Endothelial cell of umbilical vein (primary cell): ENCODE data around the gene ERLEC1. TPM values are rescaled to one million over a fixed set of nuclear protein-coding genes. Genes with fewer than 3 reads are reported as not detected.

ENCODE experiments used
- BruUV-seq: library from RNA; stranded (reverse); fragments of 400-500 nt; replicated peaks from 2 replicates; lab custom pipeline; 2021; lab: Mats Ljungman, UMichigan
- CTCF ChIA-PET: fragments of 300-600, 350-600 bp; sonication (Branson Sonifier 250); formaldehyde crosslinking; loops from one replicate; lab custom pipeline; 2021; ENCODE audit warnings: antibody characterized with exemption, inconsistent platforms; lab: Charles Lee
- POLR2A ChIA-PET: fragments of 300-600, 350-600 bp; sonication (Branson Sonifier 250); formaldehyde crosslinking; loops from one replicate; lab custom pipeline; 2021; ENCODE audit warnings: antibody characterized with exemption, inconsistent platforms; lab: Charles Lee
- DNase-seq: peaks from one replicate; pipeline ENCODE4 v3.0.0-alpha.2; 2011; ENCODE audit warnings: low read depth, low spot score
- FAIRE-seq: peaks from 2 replicates; lab custom pipeline; 2011; peaks lifted over from hg19 to GRCh38; lab: Jason Lieb, UNC
- H2AFZ ChIP-seq: 2 replicates; pipeline ENCODE4 v1.6.0; 2012; ENCODE audit warnings: low read depth, low read length, control low read depth, inconsistent platforms
- H3K27ac ChIP-seq: 2 replicates; pipeline ENCODE4 v1.5.1; 2011; ENCODE audit warnings: low read depth, mild to moderate bottlenecking, control low read depth, low read length, moderate library complexity; ENCODE audit not compliant: insufficient read depth
- H3K27me3 ChIP-seq, 2 experiments: 2 replicates each; pipeline versions ENCODE4 v1.6.0 to v1.6.1; 2011; ENCODE audit warnings: low read length in 2 of 2, mixed read lengths in 1 of 2; ENCODE audit not compliant: control insufficient read depth in 2 of 2, insufficient read depth in 2 of 2
- H3K36me3 ChIP-seq, 2 experiments: 2 replicates in 1 of 2; 3 replicates in 1 of 2; pipeline ENCODE4 v1.5.1; 2011; ENCODE audit warnings: low read length in 2 of 2, mild to moderate bottlenecking in 1 of 2, moderate library complexity in 1 of 2; ENCODE audit not compliant: control insufficient read depth in 2 of 2, insufficient read depth in 2 of 2; ENCODE audit errors: extremely low read depth in 1 of 2
- H3K4me1 ChIP-seq: 3 replicates; pipeline ENCODE4 v1.5.1; 2011; ENCODE audit warnings: mild to moderate bottlenecking, low read length; ENCODE audit not compliant: control insufficient read depth, insufficient read depth; ENCODE audit errors: extremely low read depth
- H3K4me2 ChIP-seq: 2 replicates; pipeline ENCODE4 v1.6.1; 2011; ENCODE audit warnings: low read length, control low read depth, mixed read lengths; ENCODE audit not compliant: insufficient read depth
- H3K4me3 ChIP-seq, 3 experiments: fragments of 200-600 bp in 1 of 3; sonication (generic), shearing (Covaris generic) in 1 of 3; replicated peaks in 1 of 3; 2 replicates each; pipeline ENCODE4 v1.5.1; 2011 to 2016; ENCODE audit warnings: control low read depth in 3 of 3, low read length in 3 of 3, mild to moderate bottlenecking in 2 of 3, inconsistent platforms in 1 of 3, low read depth in 1 of 3, moderate library complexity in 1 of 3; ENCODE audit not compliant: insufficient read depth in 1 of 3
- H3K79me2 ChIP-seq: 2 replicates; pipeline ENCODE4 v1.6.0; 2012; ENCODE audit warnings: low read length, inconsistent platforms; ENCODE audit not compliant: control insufficient read depth, insufficient read depth
- H3K9ac ChIP-seq: replicated peaks from 2 replicates; pipeline ENCODE3; 2011; ENCODE audit warnings: low read length, control low read depth; ENCODE audit not compliant: insufficient read depth; ENCODE audit errors: extremely low read depth
- H3K9me1 ChIP-seq: replicated peaks from 3 replicates; pipeline ENCODE4 v1.6.0; 2011; ENCODE audit warnings: mild to moderate bottlenecking, low read length; ENCODE audit not compliant: control insufficient read depth, insufficient read depth; ENCODE audit errors: extremely low read depth
- H3K9me3 ChIP-seq: replicated peaks from 2 replicates; pipeline ENCODE4 v1.5.1; 2012; ENCODE audit warnings: low read length, inconsistent platforms; ENCODE audit not compliant: control insufficient read depth, insufficient read depth
- H4K20me1 ChIP-seq: replicated peaks from 2 replicates; pipeline ENCODE3; 2011; ENCODE audit warnings: mild to moderate bottlenecking, low read length; ENCODE audit not compliant: control insufficient read depth, insufficient read depth; ENCODE audit errors: extremely low read depth
- EZH2 ChIP-seq: IDR thresholded peaks from 2 replicates; pipeline ENCODE4 v1.6.1; 2012; ENCODE audit warnings: borderline replicate concordance, low read depth, mild to moderate bottlenecking, moderate library complexity, low read length, inconsistent platforms; ENCODE audit not compliant: severe bottlenecking
- FOS ChIP-seq: IDR thresholded peaks from 2 replicates; pipeline ENCODE4 v1.6.1; 2011; ENCODE audit warnings: mild to moderate bottlenecking, low read length, moderate library complexity, borderline replicate concordance; ENCODE audit not compliant: insufficient read depth
- GATA2 ChIP-seq: IDR thresholded peaks from 2 replicates; pipeline ENCODE4 v1.7.0; 2011; ENCODE audit warnings: low read depth, mild to moderate bottlenecking, moderate library complexity, mixed read lengths, low read length; ENCODE audit not compliant: insufficient read length, insufficient read depth
- JUN ChIP-seq: IDR thresholded peaks from 2 replicates; pipeline ENCODE4 v1.6.1; 2011; ENCODE audit warnings: borderline replicate concordance, low read depth; ENCODE audit not compliant: insufficient read length, insufficient read depth
- MYC ChIP-seq: IDR thresholded peaks from one replicate; pipeline ENCODE4 v1.6.1; 2011; ENCODE audit warnings: mild to moderate bottlenecking, low read depth, low read length
- POLR2A ChIP-seq: IDR thresholded peaks from 2 replicates; pipeline ENCODE4 v1.6.1; 2012; ENCODE audit warnings: low read depth, mild to moderate bottlenecking, control low read depth, low read length
- POLR2AphosphoS5 ChIP-seq: IDR thresholded peaks from 2 replicates; pipeline ENCODE4 v1.6.1; 2012; ENCODE audit warnings: low read depth, mild to moderate bottlenecking, control low read depth, low read length, moderate library complexity; ENCODE audit not compliant: insufficient read depth
- dilution Hi-C: fragments of 300-500 bp; cut with MboI; formaldehyde crosslinking; loops from one replicate; pipeline ENCODE4 v1.15.0; 2019; ENCODE audit warnings: low sequenced_read_pairs; ENCODE audit not compliant: extremely low pct_ligation_motif_present
- intact Hi-C: fragments of 100-400 bp; cut with micrococcal nuclease; formaldehyde crosslinking; loops from one replicate; pipeline ENCODE4 v1.10.0; 2022
- polyA plus RNA-seq, 4 experiments: library from polyadenylated mRNA; depleted of rRNA in 3 of 4; stranded (reverse) in 3 of 4; unstranded in 1 of 4; fragments of >200 nt; gene quantifications; 2 replicates each; pipeline versions ENCODE4 v1.2.1 to v1.2.3, GENCODE V29; 2011 to 2012; ENCODE audit warnings: missing spikeins in 1 of 4
- total RNA-seq: library from RNA; stranded (reverse); gene quantifications from 2 replicates; pipeline ENCODE4 v1.2.3, GENCODE V29; 2021
- TF ChIP-seq, protein P1 (sequence below), 2 donors: IDR thresholded peaks; 1 replicate in 1 of 2; 2 replicates in 1 of 2; pipeline ENCODE4 v1.5.1; 2011; ENCODE audit warnings: low read length in 2 of 2, mild to moderate bottlenecking in 2 of 2, moderate library complexity in 2 of 2, control low read depth in 1 of 2, inconsistent platforms in 1 of 2, low read depth in 1 of 2; ENCODE audit not compliant: insufficient read depth in 1 of 2; ENCODE audit errors: extremely low read depth in 1 of 2
- TF ChIP-seq, protein P2 (sequence below): IDR thresholded peaks from 2 replicates; pipeline ENCODE4 v1.6.1; 2011; ENCODE audit not compliant: insufficient read depth, insufficient read length

ERLEC1 gene
- total and polyA plus RNA-seq, 2 donors (not counting 3 experiments of a cell fraction or from before 2014, with no cell fraction given), result 23.1 to 37.6 TPM

DNA sequence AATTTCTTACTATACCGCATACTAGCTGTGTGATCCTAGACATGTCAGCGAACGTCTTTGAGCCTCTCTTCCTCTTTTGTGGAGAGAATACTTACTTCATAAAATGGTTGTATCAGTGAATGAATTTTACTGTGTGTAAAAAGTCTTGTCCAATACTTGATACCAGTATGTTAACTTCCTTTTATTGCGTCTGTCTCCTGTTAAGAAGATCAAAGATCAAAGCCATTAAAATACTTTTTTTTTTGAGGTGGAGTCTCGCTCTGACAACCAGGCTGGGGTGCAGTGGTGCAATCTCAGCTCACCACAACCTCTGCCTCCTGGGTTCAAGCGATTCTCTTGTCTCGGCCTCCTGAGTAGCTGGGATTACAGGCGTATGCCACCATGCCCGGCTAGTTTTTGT lies 33.2 kb downstream of the ERLEC1 start:
- dilution Hi-C loops, result no loop called here
- Histone ChIP-seq H3K9me1 (no peaks in the 10 kb centered on the region), H3K9ac (no peak overlapping the region), H3K4me3 (no peak overlapping the region), H3K4me1 (no peaks in the 10 kb centered on the region), H3K79me2 (no peaks in the 10 kb centered on the region), H3K4me2 (no peak overlapping the region), H3K27ac (no peak overlapping the region), H3K36me3 (peaks cover 7% of the 10 kb centered on the region in 2 experiments), H2AFZ (no peak overlapping the region), H4K20me1 (no peaks in the 10 kb centered on the region), H3K9me3 (no peaks in the 10 kb centered on the region), H3K27me3 (no peaks in the 10 kb centered on the region)
- intact Hi-C loops, result no loop called here
- TF ChIP-seq GATA2 (no peak), FOS (no peak), POLR2A (no peak), MYC (no peak), JUN (no peak), POLR2AphosphoS5 (no peak), EZH2 (no peak)
- TF ChIP-seq, protein P1, sequence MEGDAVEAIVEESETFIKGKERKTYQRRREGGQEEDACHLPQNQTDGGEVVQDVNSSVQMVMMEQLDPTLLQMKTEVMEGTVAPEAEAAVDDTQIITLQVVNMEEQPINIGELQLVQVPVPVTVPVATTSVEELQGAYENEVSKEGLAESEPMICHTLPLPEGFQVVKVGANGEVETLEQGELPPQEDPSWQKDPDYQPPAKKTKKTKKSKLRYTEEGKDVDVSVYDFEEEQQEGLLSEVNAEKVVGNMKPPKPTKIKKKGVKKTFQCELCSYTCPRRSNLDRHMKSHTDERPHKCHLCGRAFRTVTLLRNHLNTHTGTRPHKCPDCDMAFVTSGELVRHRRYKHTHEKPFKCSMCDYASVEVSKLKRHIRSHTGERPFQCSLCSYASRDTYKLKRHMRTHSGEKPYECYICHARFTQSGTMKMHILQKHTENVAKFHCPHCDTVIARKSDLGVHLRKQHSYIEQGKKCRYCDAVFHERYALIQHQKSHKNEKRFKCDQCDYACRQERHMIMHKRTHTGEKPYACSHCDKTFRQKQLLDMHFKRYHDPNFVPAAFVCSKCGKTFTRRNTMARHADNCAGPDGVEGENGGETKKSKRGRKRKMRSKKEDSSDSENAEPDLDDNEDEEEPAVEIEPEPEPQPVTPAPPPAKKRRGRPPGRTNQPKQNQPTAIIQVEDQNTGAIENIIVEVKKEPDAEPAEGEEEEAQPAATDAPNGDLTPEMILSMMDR (IDR thresholded peaks at IDR 0.05; ENCODE audit: extremely low read depth in 1 of 2, insufficient read depth in 1 of 2, low read depth in 1 of 2, low read length in 2 of 2), result no peak
- TF ChIP-seq, protein P2, sequence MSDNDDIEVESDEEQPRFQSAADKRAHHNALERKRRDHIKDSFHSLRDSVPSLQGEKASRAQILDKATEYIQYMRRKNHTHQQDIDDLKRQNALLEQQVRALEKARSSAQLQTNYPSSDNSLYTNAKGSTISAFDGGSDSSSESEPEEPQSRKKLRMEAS, result no peak
- FAIRE-seq, result no peak
- BruUV-seq, result no TSS peak
- ChIA-PET POLR2A (no interaction called here), CTCF (no interaction called here)
- DNase-seq, result no peak
